ENCODE data around the gene NR2E1.

- TF ChIP-seq POLR2AphosphoS5 (IDR thresholded peaks at IDR 0.05) (no peak), CTCF (IDR thresholded peaks at IDR 0.05 in 8 of 11, conservative IDR thresholded peaks at IDR 0.05 in 3 of 11) (no peak)
These were observed 20.2 kb upstream of the NR2E1 start for GRCh38 chr6:108145639-108146038.

Data from spleen (tissue), 7 donors.